Endodermal cell (in vitro differentiated cells): ENCODE results near the gene CHST6. TPM values are rescaled to one million over a fixed set of nuclear protein-coding genes. Genes with fewer than 3 reads are reported as not detected.

ENCODE experiments used
- DNase-seq: peaks from one replicate; pipeline ENCODE4 v3.0.0-alpha.2; 2017
- H3K27ac ChIP-seq: 2 replicates; pipeline ENCODE4 v1.5.1; 2013; ENCODE audit warnings: mild to moderate bottlenecking, low read depth, low read length, moderate library complexity
- H3K27me3 ChIP-seq: 2 replicates; pipeline ENCODE4 v1.6.1; 2013; ENCODE audit warnings: mild to moderate bottlenecking, low read length, moderate library complexity; ENCODE audit not compliant: insufficient read depth, control insufficient read depth, poor library complexity, severe bottlenecking
- H3K36me3 ChIP-seq: 2 replicates; pipeline ENCODE4 v1.7.0; 2013; ENCODE audit warnings: mild to moderate bottlenecking, low read length, moderate library complexity; ENCODE audit not compliant: control insufficient read depth, insufficient read depth
- H3K4me1 ChIP-seq: one replicate; pipeline ENCODE4 v1.7.0; 2013; ENCODE audit warnings: low read length; ENCODE audit not compliant: control insufficient read depth, insufficient read depth
- H3K4me3 ChIP-seq: 2 replicates; pipeline ENCODE4 v1.5.1; 2013; ENCODE audit warnings: mild to moderate bottlenecking, low read length, moderate library complexity
- H3K9ac ChIP-seq: 2 replicates; pipeline ENCODE4 v1.6.1; 2013; ENCODE audit warnings: mild to moderate bottlenecking, low read length, moderate library complexity; ENCODE audit not compliant: poor library complexity, severe bottlenecking; ENCODE audit errors: extremely low read depth
- H3K9me3 ChIP-seq: 2 replicates; pipeline ENCODE4 v1.6.1; 2013; ENCODE audit warnings: mild to moderate bottlenecking, low read length, moderate library complexity; ENCODE audit not compliant: control insufficient read depth
- H3K27ac Mint-ChIP-seq: 2 replicates; pipeline ENCODE4 v1.8.0; 2020; ENCODE audit warnings: mixed read lengths
- H3K27me3 Mint-ChIP-seq: 2 replicates; pipeline ENCODE4 v1.8.0; 2021; ENCODE audit warnings: mild to moderate bottlenecking, mixed read lengths; ENCODE audit not compliant: insufficient read depth
- H3K36me3 Mint-ChIP-seq: 2 replicates; pipeline ENCODE4 v1.8.0; 2020; ENCODE audit warnings: low read depth, mixed read lengths
- H3K4me1 Mint-ChIP-seq: 2 replicates; pipeline ENCODE4 v1.8.0; 2020; ENCODE audit warnings: mixed read lengths
- H3K4me3 Mint-ChIP-seq: 2 replicates; pipeline ENCODE4 v1.8.0; 2020; ENCODE audit warnings: mild to moderate bottlenecking, moderate library complexity, mixed read lengths
- H3K9me3 Mint-ChIP-seq: 2 replicates; pipeline ENCODE4 v1.8.0; 2020; ENCODE audit warnings: mild to moderate bottlenecking, mixed read lengths
- WGBS, 2 experiments: methylation state at CpG; one replicate each; pipeline versions ENCODE4 v1.1.5 to v1.1.7; 2013; ENCODE audit warnings: missing lambda C conversion rate in 2 of 2, mixed read lengths in 1 of 2; ENCODE audit not compliant: insufficient coverage in 1 of 2, insufficient read length in 1 of 2; 5-methylcytosine and 5-hydroxymethylcytosine counted together
- total RNA-seq, 2 donors: library from RNA; stranded (reverse); fragmentation: NEBNext Ultra II Directional in 1 of 2; extraction: Animal tissue kit (Norgen Biotek cat#: 25700) in 1 of 2; gene quantifications; 2 replicates in 1 of 2; 3 replicates in 1 of 2; pipeline ENCODE4 v1.2.1, GENCODE V29; 2021
- TF ChIP-seq, protein P1 (sequence below): fragments of 200-600 bp; sonication (generic); conservative IDR thresholded peaks from 2 replicates; pipeline ENCODE4 v1.5.0; 2021; ENCODE audit warnings: antibody characterized with exemption, mild to moderate bottlenecking

Gene CHST6
- total RNA-seq, 2 donors from 2014 or later, result 13.5 to 15.9 TPM

- Histone ChIP-seq H3K4me3 (no peak overlapping the region), H3K27me3 (no peaks in the 10 kb centered on the region), H3K4me1 (peaks cover 23% of the 10 kb centered on the region), H3K27ac (no peak overlapping the region), H3K9me3 (no peaks in the 10 kb centered on the region), H3K9ac (no peak overlapping the region), H3K36me3 (peaks cover 11% of the 10 kb centered on the region)
- Mint-ChIP-seq H3K36me3 (peaks cover 11% of the 10 kb centered on the region), H3K9me3 (no peaks in the 10 kb centered on the region), H3K4me1 (peaks cover 77% of the 10 kb centered on the region), H3K4me3 (no peak overlapping the region), H3K27ac (no peak overlapping the region), H3K27me3 (no peaks in the 10 kb centered on the region)
- TF ChIP-seq, protein P1, sequence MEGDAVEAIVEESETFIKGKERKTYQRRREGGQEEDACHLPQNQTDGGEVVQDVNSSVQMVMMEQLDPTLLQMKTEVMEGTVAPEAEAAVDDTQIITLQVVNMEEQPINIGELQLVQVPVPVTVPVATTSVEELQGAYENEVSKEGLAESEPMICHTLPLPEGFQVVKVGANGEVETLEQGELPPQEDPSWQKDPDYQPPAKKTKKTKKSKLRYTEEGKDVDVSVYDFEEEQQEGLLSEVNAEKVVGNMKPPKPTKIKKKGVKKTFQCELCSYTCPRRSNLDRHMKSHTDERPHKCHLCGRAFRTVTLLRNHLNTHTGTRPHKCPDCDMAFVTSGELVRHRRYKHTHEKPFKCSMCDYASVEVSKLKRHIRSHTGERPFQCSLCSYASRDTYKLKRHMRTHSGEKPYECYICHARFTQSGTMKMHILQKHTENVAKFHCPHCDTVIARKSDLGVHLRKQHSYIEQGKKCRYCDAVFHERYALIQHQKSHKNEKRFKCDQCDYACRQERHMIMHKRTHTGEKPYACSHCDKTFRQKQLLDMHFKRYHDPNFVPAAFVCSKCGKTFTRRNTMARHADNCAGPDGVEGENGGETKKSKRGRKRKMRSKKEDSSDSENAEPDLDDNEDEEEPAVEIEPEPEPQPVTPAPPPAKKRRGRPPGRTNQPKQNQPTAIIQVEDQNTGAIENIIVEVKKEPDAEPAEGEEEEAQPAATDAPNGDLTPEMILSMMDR, result no peak
- peak; percentile 12 for DNase-seq
- WGBS, 2 experiments, result 81 to 83% methylated on average over 2 of the region's 2 CpGs
Observed at GRCh38 chr16:75458439-75458838, 36.8 kb downstream of the CHST6 start.

- H3K27ac Mint-ChIP-seq, result no peak overlapping the region
- WGBS, 2 experiments, result 90 to 95% methylated on average over 2 to 4 of the region's 4 CpGs
- Histone ChIP-seq H3K9ac (no peak overlapping the region), H3K9me3 (no peaks in the 10 kb centered on the region), H3K4me1 (peaks cover 24% of the 10 kb centered on the region), H3K4me3 (peak overlapping the region; percentile 47), H3K36me3 (peaks cover 11% of the 10 kb centered on the region), H3K27me3 (no peaks in the 10 kb centered on the region), H3K27ac (no peak overlapping the region)
- H3K27me3 Mint-ChIP-seq, result no peaks in the 10 kb centered on the region
- no peak for DNase-seq
- H3K36me3 Mint-ChIP-seq, result peaks cover 11% of the 10 kb centered on the region
- H3K9me3 Mint-ChIP-seq, result no peaks in the 10 kb centered on the region
- H3K4me3 Mint-ChIP-seq, result no peak overlapping the region
- peaks cover 77% of the 10 kb centered on the region for H3K4me1 Mint-ChIP-seq
- TF ChIP-seq, protein P1, result no peak
Observed at GRCh38 chr16:75458029-75458428, 37.2 kb downstream of the CHST6 start.

GRCh38 chr16:75457485-75458021 is 37.7 kb downstream of the CHST6 start:
- Mint-ChIP-seq H3K4me1 (peaks cover 78% of the 10 kb centered on the region), H3K36me3 (peaks cover 14% of the 10 kb centered on the region), H3K27me3 (no peaks in the 10 kb centered on the region), H3K4me3 (peak overlapping the region; percentile 37), H3K9me3 (no peaks in the 10 kb centered on the region), H3K27ac (peak overlapping the region; percentile 53)
- no peaks in the 10 kb centered on the region for H3K27me3 ChIP-seq
- H3K9me3 ChIP-seq, result no peaks in the 10 kb centered on the region
- peak overlapping the region; percentile 47 for H3K4me3 ChIP-seq
- no peak overlapping the region for H3K27ac ChIP-seq
- peaks cover 27% of the 10 kb centered on the region for H3K4me1 ChIP-seq
- peaks cover 11% of the 10 kb centered on the region for H3K36me3 ChIP-seq
- H3K9ac ChIP-seq, result no peak overlapping the region
- WGBS, 2 experiments, result 86 to 92% methylated on average over 3 to 4 of the region's 5 CpGs
- no peak for DNase-seq
- TF ChIP-seq, protein P1, result no peak
